NCI-H345 treated with DMSO at 0.1 percent for 48 hours (cell line): Measurements from ENCODE around the gene PHACTR1.
"Not testable (repeated sequence)": the region's sequence is repeated elsewhere in the genome, so short reads cannot be mapped to it uniquely, and the experiment has no call there.

Experiments
- DNase-seq: peaks from one replicate; lab custom pipeline; 2025; ENCODE audit not compliant: unreplicated experiment; lab: John Stamatoyannopoulos, UW

Gene PHACTR1

GRCh38 chr6:12748815-12749521, 32.4 kb downstream of the PHACTR1 start:
- no peak for DNase-seq

GRCh38 chr6:12749531-12750379, 33.2 kb downstream of the PHACTR1 start:
- no peak for DNase-seq

GRCh38 chr6:12750416-12750815, 33.8 kb downstream of the PHACTR1 start:
- DNase-seq = no peak

GRCh38 chr6:12751694-12752325, 35.2 kb downstream of the PHACTR1 start:
- no peak for DNase-seq

- DNase-seq = no peak
Observed at GRCh38 chr6:12753036-12753435, 36.5 kb downstream of the PHACTR1 start.

- DNase-seq = no peak
Observed at GRCh38 chr6:12760226-12760625, 43.7 kb downstream of the PHACTR1 start.

GRCh38 chr6:12760911-12761310, 44.3 kb downstream of the PHACTR1 start:
- no peak for DNase-seq

GRCh38 chr6:12761376-12762115, 45.0 kb downstream of the PHACTR1 start:
- DNase-seq = no peak

GRCh38 chr6:12762731-12763434, 46.3 kb downstream of the PHACTR1 start:
- not testable (repeated sequence) for DNase-seq

- DNase-seq = no peak
Observed at GRCh38 chr6:12766365-12766764, 49.8 kb downstream of the PHACTR1 start.

GRCh38 chr6:12767016-12767415, 50.4 kb downstream of the PHACTR1 start:
- DNase-seq = no peak

GRCh38 chr6:12769556-12770256, 53.1 kb downstream of the PHACTR1 start:
- no peak for DNase-seq

- DNase-seq = no peak
Observed at GRCh38 chr6:12772416-12772815, 55.8 kb downstream of the PHACTR1 start.

- DNase-seq = no peak
Observed at GRCh38 chr6:12776291-12776690, 59.7 kb downstream of the PHACTR1 start.

- DNase-seq = no peak
Observed at GRCh38 chr6:12779772-12780171, 63.2 kb downstream of the PHACTR1 start.

- no peak for DNase-seq
Observed at GRCh38 chr6:12782136-12782535, 65.6 kb downstream of the PHACTR1 start.

- no peak for DNase-seq
Observed at GRCh38 chr6:12785301-12785700, 68.7 kb downstream of the PHACTR1 start.

- DNase-seq = no peak
Observed at GRCh38 chr6:12785921-12786320, 69.4 kb downstream of the PHACTR1 start.

GRCh38 chr6:12791371-12791770, 74.8 kb downstream of the PHACTR1 start:
- DNase-seq = no peak

- no peak for DNase-seq
Observed at GRCh38 chr6:12798326-12798725, 81.8 kb downstream of the PHACTR1 start.
